Gastroesophageal sphincter (tissue), 4 donors: Measurements from ENCODE around the gene EMILIN3. TPM values are rescaled to one million over a fixed set of nuclear protein-coding genes. Genes with fewer than 3 reads are reported as not detected.

ENCODE experiments used
- ATAC-seq: fragments of 150-250 bp; one replicate; pipeline ENCODE4 v1.9.1; 2016; ENCODE audit warnings: mild to moderate bottlenecking, moderate library complexity
- H3K27ac ChIP-seq, 4 donors: fragments of 200-600 bp; sonication (generic) in 3 of 4; 1 replicate in 3 of 4; 2 replicates in 1 of 4; pipeline ENCODE4 v1.5.1; 2016 to 2019
- H3K27me3 ChIP-seq: fragments of 200-600 bp; sonication (generic); one replicate; pipeline ENCODE4 v1.5.1; 2019
- H3K36me3 ChIP-seq, 2 donors: fragments of 200-600 bp; sonication (generic); one replicate each; pipeline ENCODE4 v1.5.1; 2019; ENCODE audit warnings: control low read depth in 1 of 2
- H3K4me1 ChIP-seq, 3 donors: fragments of 200-600 bp; sonication (generic); 1 replicate in 2 of 3; 2 replicates in 1 of 3; pipeline ENCODE4 v1.5.1; 2016 to 2019; ENCODE audit warnings: control low read depth in 2 of 3
- H3K4me3 ChIP-seq, 2 donors: fragments of 200-600 bp; sonication (generic); one replicate each; pipeline ENCODE4 v1.5.1; 2019; ENCODE audit warnings: mild to moderate bottlenecking in 1 of 2, moderate library complexity in 1 of 2
- H3K9me3 ChIP-seq, 3 donors: fragments of 200-600 bp; sonication (generic); one replicate each; pipeline ENCODE4 v1.5.1; 2017 to 2019; ENCODE audit warnings: control low read depth in 2 of 3
- EP300 ChIP-seq: sonication (generic); formaldehyde crosslinking; IDR thresholded peaks from one replicate; pipeline ENCODE4 v1.6.1; 2017; ENCODE audit warnings: antibody characterized with exemption, mild to moderate bottlenecking
- POLR2A ChIP-seq, 2 donors: fragments of 450-650 bp; IDR thresholded peaks; one replicate each; pipeline ENCODE4 v1.6.1; 2017; ENCODE audit warnings: antibody characterized with exemption in 2 of 2, mild to moderate bottlenecking in 2 of 2, moderate library complexity in 1 of 2
- POLR2AphosphoS5 ChIP-seq: sonication (generic); formaldehyde crosslinking; IDR thresholded peaks from one replicate; pipeline ENCODE4 v1.6.1; 2017; ENCODE audit warnings: antibody characterized with exemption
- WGBS, 2 donors: methylation state at CpG; one replicate each; pipeline ENCODE4 v1.1.5; 2018; ENCODE audit warnings: low coverage in 1 of 2; 5-methylcytosine and 5-hydroxymethylcytosine counted together
- total RNA-seq, 4 donors: library from RNA; depleted of rRNA; stranded (reverse); fragments of >200 nt; gene quantifications; one replicate each; pipeline ENCODE4 v1.1.0, GENCODE V29; 2016
- TF ChIP-seq, protein P1 (sequence below), 4 experiments: fragments of 200-600 bp in 2 of 4; fragments of 450-650 bp in 2 of 4; sonication (generic) in 1 of 4; IDR thresholded peaks; one replicate each; pipeline ENCODE4 v1.5.1; 2017 to 2019; ENCODE audit warnings: antibody characterized with exemption in 4 of 4, mild to moderate bottlenecking in 2 of 4, moderate library complexity in 2 of 4

EMILIN3 gene
- total RNA-seq, 4 donors from 2014 or later, result 1.1 to 3.6 (median 2.9) TPM

DNA sequence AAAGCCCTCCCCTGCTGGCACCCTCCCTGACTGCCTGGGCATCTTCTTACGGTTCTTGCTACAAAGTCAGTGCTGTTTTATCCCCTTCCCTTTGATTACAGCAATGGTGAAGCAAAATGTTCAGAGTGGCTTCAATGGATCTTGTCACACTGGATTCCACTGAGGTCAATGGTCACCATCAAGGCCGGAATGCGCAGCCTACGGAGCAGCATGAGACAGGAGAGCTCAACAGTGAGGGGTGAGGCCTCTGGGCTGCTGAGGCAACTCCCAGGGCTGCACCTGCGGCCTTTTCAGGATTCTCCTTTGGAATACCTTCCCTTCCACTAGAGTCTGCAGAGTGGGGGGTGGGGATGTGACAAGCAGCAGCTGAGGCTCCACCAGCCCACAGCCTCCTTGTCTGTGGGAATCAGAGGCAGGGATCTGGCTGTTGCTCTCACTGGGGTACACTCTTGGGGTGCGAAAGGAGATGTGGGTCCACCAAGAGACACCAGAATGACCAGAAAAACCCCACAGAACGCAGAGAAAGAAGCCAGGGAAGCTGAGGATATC lies 40.4 kb upstream of the EMILIN3 start:
- H3K36me3 ChIP-seq, result peaks cover 0 to 92% of the 10 kb centered on the region in 2 donors
- H3K4me1 ChIP-seq, result peaks cover 0 to 52% (median 0%) of the 10 kb centered on the region in 3 donors
- no peak for TF ChIP-seq POLR2AphosphoS5
- H3K4me3 ChIP-seq, result no peak overlapping the region
- H3K9me3 ChIP-seq, result no peaks in the 10 kb centered on the region
- no peak for ATAC-seq
- peak overlapping the region in 1 of 4 donors; percentile 13 for H3K27ac ChIP-seq
- H3K27me3 ChIP-seq, result no peaks in the 10 kb centered on the region
- 57 to 100% methylated on average over 1 of the region's 7 CpGs for WGBS, 2 donors

DNA sequence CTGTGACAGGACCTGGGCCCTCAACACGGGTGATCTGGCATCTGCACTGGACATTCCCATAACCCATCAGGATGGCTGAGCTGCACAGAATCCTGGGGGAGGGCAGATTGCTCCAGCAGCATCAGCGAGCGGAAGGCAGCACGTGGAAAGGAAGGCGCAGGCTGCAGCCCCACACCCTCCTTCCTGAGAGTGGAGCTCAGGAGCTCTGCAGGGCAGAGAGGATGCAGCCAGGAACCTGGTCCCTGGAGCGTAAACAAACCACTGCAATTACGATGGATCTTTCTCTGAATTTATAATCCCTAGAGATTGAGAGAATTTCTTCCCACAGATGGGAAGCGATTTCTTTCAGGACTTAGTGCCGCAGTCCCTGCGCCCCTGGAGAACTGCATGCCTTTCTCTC lies 39.7 kb upstream of the EMILIN3 start:
- Histone ChIP-seq H3K27me3 (no peaks in the 10 kb centered on the region), H3K9me3 (no peaks in the 10 kb centered on the region), H3K27ac (peak overlapping the region in 1 of 4 donors; percentile 13), H3K36me3 (peaks cover 0 to 90% of the 10 kb centered on the region in 2 donors), H3K4me1 (peaks cover 0 to 46% (median 0%) of the 10 kb centered on the region in 3 donors), H3K4me3 (no peak overlapping the region)
- ATAC-seq, result no peak
- TF ChIP-seq, protein P1, sequence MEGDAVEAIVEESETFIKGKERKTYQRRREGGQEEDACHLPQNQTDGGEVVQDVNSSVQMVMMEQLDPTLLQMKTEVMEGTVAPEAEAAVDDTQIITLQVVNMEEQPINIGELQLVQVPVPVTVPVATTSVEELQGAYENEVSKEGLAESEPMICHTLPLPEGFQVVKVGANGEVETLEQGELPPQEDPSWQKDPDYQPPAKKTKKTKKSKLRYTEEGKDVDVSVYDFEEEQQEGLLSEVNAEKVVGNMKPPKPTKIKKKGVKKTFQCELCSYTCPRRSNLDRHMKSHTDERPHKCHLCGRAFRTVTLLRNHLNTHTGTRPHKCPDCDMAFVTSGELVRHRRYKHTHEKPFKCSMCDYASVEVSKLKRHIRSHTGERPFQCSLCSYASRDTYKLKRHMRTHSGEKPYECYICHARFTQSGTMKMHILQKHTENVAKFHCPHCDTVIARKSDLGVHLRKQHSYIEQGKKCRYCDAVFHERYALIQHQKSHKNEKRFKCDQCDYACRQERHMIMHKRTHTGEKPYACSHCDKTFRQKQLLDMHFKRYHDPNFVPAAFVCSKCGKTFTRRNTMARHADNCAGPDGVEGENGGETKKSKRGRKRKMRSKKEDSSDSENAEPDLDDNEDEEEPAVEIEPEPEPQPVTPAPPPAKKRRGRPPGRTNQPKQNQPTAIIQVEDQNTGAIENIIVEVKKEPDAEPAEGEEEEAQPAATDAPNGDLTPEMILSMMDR (IDR thresholded peaks at IDR 0.05), result no peak
- TF ChIP-seq POLR2AphosphoS5 (no peak), POLR2A (IDR thresholded peaks at IDR 0.05) (no peak), EP300 (no peak)
- WGBS, 2 donors, result 71 to 93% methylated on average over 3 to 6 of the region's 10 CpGs

DNA sequence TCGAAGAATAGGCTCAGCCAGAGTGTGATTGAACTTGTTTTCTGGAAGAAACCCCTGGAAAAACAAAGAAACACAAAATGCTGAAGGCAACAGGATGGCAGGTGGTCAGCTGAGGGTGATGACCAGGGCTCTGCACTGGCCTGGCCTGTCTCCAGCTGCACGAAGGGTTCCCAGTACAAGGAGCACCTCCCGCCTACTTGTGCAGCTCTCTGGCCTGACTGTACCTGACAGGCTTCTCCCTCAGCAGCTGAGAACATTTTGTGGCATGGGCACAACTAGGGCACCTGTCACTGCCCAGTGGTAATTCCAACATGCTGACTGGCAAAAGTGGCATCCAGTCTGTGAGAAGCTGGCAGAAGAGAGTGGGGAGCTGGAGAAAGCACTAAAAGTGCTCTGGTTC lies 38.8 kb upstream of the EMILIN3 start:
- no peak for TF ChIP-seq POLR2A (IDR thresholded peaks at IDR 0.05)
- no peak for TF ChIP-seq POLR2AphosphoS5
- no peak for TF ChIP-seq EP300
- TF ChIP-seq, protein P1 (IDR thresholded peaks at IDR 0.05), result no peak
- Histone ChIP-seq H3K4me1 (peaks cover 0 to 41% (median 0%) of the 10 kb centered on the region in 3 donors), H3K4me3 (no peak overlapping the region), H3K36me3 (peaks cover 0 to 80% of the 10 kb centered on the region in 2 donors), H3K27me3 (no peaks in the 10 kb centered on the region), H3K27ac (no peak overlapping the region), H3K9me3 (no peaks in the 10 kb centered on the region)
- ATAC-seq, result no peak
- WGBS, 2 donors, result 60 to 83% methylated on average over 1 to 2 of the region's 3 CpGs

DNA sequence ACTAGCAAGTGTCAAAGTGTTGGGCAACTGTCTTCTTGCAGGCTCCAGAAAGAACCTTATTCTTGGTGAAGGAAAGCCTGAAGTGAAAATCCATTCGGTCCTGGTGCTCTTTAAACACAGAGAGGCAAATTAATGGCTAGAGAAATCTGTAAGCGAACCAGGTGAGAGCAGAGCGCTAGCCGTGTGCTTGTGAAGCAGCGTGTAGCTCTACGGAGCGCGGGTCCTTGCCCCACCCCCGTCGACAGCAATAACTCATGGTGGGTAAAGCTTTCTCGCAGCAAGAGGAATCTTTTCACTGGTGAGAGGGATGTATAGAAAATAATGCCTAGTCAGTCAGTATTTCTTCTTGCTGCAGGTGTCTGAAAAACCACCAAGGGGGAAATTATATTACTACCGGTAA lies 37.0 kb upstream of the EMILIN3 start:
- 88 to 94% methylated on average over 12 of the region's 12 CpGs for WGBS, 2 donors
- peaks cover 0 to 62% of the 10 kb centered on the region in 2 donors for H3K36me3 ChIP-seq
- TF ChIP-seq POLR2A (IDR thresholded peaks at IDR 0.05) (no peak), EP300 (no peak), POLR2AphosphoS5 (no peak)
- TF ChIP-seq, protein P1 (IDR thresholded peaks at IDR 0.05), result no peak
- H3K4me3 ChIP-seq, result no peak overlapping the region
- no peak overlapping the region for H3K27ac ChIP-seq
- no peaks in the 10 kb centered on the region for H3K27me3 ChIP-seq
- no peak for ATAC-seq
- H3K4me1 ChIP-seq, result peaks cover 0 to 37% (median 0%) of the 10 kb centered on the region in 3 donors
- no peaks in the 10 kb centered on the region for H3K9me3 ChIP-seq

DNA sequence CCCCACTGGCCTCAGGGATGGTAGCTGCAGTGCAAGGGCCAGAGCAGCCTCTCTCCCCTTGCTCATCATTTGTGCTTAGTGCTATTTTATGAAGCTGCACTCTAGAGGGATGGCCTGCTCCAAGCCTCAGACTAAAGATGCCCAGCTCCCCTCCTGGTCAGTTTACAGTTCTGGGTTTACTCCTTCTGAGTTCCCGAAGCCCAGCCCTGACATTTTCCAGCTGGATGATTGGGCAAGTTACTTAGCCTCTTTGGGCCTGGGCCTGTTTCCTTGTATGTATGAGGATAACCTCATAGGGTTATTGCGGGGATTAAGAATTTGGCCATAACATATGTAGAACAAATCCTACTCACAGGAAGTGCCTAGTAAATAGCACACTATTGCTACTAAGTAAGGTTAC lies 31.8 kb upstream of the EMILIN3 start:
- peak; percentile 85 for TF ChIP-seq POLR2AphosphoS5
- no peak for TF ChIP-seq EP300
- 45 to 53% methylated on average over 2 of the region's 2 CpGs for WGBS, 2 donors
- Histone ChIP-seq H3K27ac (peak overlapping the region in 3 of 4 donors; percentile 37 to 50 (median 48)), H3K27me3 (no peaks in the 10 kb centered on the region), H3K9me3 (no peaks in the 10 kb centered on the region), H3K4me3 (no peak overlapping the region), H3K4me1 (peaks cover 0 to 54% (median 15%) of the 10 kb centered on the region in 3 donors), H3K36me3 (peaks cover 0 to 11% of the 10 kb centered on the region in 2 donors)
- peak; percentile 65 for ATAC-seq
